ENCODE data around the gene CCL5. TPM values are rescaled to one million over a fixed set of nuclear protein-coding genes. Genes with fewer than 3 reads are reported as not detected.

CCL5 gene
- polyA plus RNA-seq, 1 donor (not counting 4 experiments of a cell fraction or from before 2014, with no cell fraction given): 0.46 TPM

GRCh38 chr17:35856603-35857002, 23.6 kb downstream of the CCL5 start:
- H3K4me1 ChIP-seq (ENCODE audit: control insufficient read depth, extremely low read depth, insufficient read depth, low read length): peaks cover 4% of the 10 kb centered on the region
- DNase-seq (ENCODE audit: low read depth, low spot score): no peak

GRCh38 chr17:35855965-35856364, 24.2 kb downstream of the CCL5 start:
- no peaks in the 10 kb centered on the region for H3K9me3 ChIP-seq (ENCODE audit: control insufficient read depth, low read depth, low read length)
- no peak overlapping the region for H3K27ac ChIP-seq (ENCODE audit: control insufficient read depth, insufficient read depth, low read length)
- H3K9me1 ChIP-seq (ENCODE audit: control insufficient read depth, extremely low read depth, insufficient read depth, low read length): peaks cover 4% of the 10 kb centered on the region
- TF ChIP-seq EZH2 (IDR thresholded peaks at IDR 0.05; ENCODE audit: low read length): no peak
- TF ChIP-seq, protein P1, sequence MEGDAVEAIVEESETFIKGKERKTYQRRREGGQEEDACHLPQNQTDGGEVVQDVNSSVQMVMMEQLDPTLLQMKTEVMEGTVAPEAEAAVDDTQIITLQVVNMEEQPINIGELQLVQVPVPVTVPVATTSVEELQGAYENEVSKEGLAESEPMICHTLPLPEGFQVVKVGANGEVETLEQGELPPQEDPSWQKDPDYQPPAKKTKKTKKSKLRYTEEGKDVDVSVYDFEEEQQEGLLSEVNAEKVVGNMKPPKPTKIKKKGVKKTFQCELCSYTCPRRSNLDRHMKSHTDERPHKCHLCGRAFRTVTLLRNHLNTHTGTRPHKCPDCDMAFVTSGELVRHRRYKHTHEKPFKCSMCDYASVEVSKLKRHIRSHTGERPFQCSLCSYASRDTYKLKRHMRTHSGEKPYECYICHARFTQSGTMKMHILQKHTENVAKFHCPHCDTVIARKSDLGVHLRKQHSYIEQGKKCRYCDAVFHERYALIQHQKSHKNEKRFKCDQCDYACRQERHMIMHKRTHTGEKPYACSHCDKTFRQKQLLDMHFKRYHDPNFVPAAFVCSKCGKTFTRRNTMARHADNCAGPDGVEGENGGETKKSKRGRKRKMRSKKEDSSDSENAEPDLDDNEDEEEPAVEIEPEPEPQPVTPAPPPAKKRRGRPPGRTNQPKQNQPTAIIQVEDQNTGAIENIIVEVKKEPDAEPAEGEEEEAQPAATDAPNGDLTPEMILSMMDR (optimal IDR thresholded peaks at IDR 0.05 in 1 of 3, IDR thresholded peaks at IDR 0.05 in 1 of 3, conservative IDR thresholded peaks at IDR 0.05 in 1 of 3; ENCODE audit: extremely low read depth in 1 of 3, insufficient read depth in 2 of 3, low read length in 3 of 3): no peak
- no peaks in the 10 kb centered on the region for H3K79me2 ChIP-seq (ENCODE audit: control insufficient read depth, insufficient read depth, low read length)
- H3K4me2 ChIP-seq (ENCODE audit: control insufficient read depth, extremely low read depth, insufficient read depth, low read depth, low read length): no peak overlapping the region
- H3K4me1 ChIP-seq (ENCODE audit: control insufficient read depth, extremely low read depth, insufficient read depth, low read length): peaks cover 4% of the 10 kb centered on the region
- H2AFZ ChIP-seq (ENCODE audit: control insufficient read depth, low read length): no peak overlapping the region
- peaks cover 0 to 2% of the 10 kb centered on the region in 2 experiments for H3K36me3 ChIP-seq (ENCODE audit: control insufficient read depth in 2 of 2, extremely low read depth in 1 of 2, insufficient read depth in 2 of 2, low read length in 2 of 2)
- FAIRE-seq (no peak), DNase-seq (ENCODE audit: low read depth, low spot score) (no peak)
- dilution Hi-C loops (cut with MboI; ENCODE audit: extremely low pct_ligation_motif_present, low sequenced_read_pairs): no loop called here
- H3K4me3 ChIP-seq (ENCODE audit: control insufficient read depth in 2 of 3, extremely low read depth in 1 of 3, insufficient read depth in 2 of 3, low read depth in 1 of 3, low read length in 3 of 3): no peak overlapping the region
- H3K27me3 ChIP-seq (ENCODE audit: control insufficient read depth, extremely low read depth, insufficient read depth, low read length): no peaks in the 10 kb centered on the region
- no peaks in the 10 kb centered on the region for H4K20me1 ChIP-seq (ENCODE audit: control insufficient read depth, extremely low read depth, insufficient read depth, low read length)
- no peak overlapping the region for H3K9ac ChIP-seq (ENCODE audit: control insufficient read depth, extremely low read depth, insufficient read depth, low read length)

More at GRCh38 chr17:35856603-35857002, 23.6 kb downstream of the CCL5 start:
- H3K9ac ChIP-seq (ENCODE audit: control insufficient read depth, extremely low read depth, insufficient read depth, low read length): no peak overlapping the region
- H2AFZ ChIP-seq (ENCODE audit: control insufficient read depth, low read length): no peak overlapping the region
- FAIRE-seq: no peak
- peaks cover 0 to 2% of the 10 kb centered on the region in 2 experiments for H3K36me3 ChIP-seq (ENCODE audit: control insufficient read depth in 2 of 2, extremely low read depth in 1 of 2, insufficient read depth in 2 of 2, low read length in 2 of 2)
- no peaks in the 10 kb centered on the region for H3K79me2 ChIP-seq (ENCODE audit: control insufficient read depth, insufficient read depth, low read length)
- H3K27ac ChIP-seq (ENCODE audit: control insufficient read depth, insufficient read depth, low read length): no peak overlapping the region
- no peak overlapping the region for H3K4me3 ChIP-seq (ENCODE audit: control insufficient read depth in 2 of 3, extremely low read depth in 1 of 3, insufficient read depth in 2 of 3, low read depth in 1 of 3, low read length in 3 of 3)
- H3K9me1 ChIP-seq (ENCODE audit: control insufficient read depth, extremely low read depth, insufficient read depth, low read length): peaks cover 4% of the 10 kb centered on the region
- H3K27me3 ChIP-seq (ENCODE audit: control insufficient read depth, extremely low read depth, insufficient read depth, low read length): no peaks in the 10 kb centered on the region
- H3K9me3 ChIP-seq (ENCODE audit: control insufficient read depth, low read depth, low read length): no peaks in the 10 kb centered on the region
- no peak overlapping the region for H3K4me2 ChIP-seq (ENCODE audit: control insufficient read depth, extremely low read depth, insufficient read depth, low read depth, low read length)
- dilution Hi-C loops (cut with MboI; ENCODE audit: extremely low pct_ligation_motif_present, low sequenced_read_pairs): no loop called here
- TF ChIP-seq, protein P1 (optimal IDR thresholded peaks at IDR 0.05 in 1 of 3, IDR thresholded peaks at IDR 0.05 in 1 of 3, conservative IDR thresholded peaks at IDR 0.05 in 1 of 3; ENCODE audit: extremely low read depth in 1 of 3, insufficient read depth in 2 of 3, low read length in 3 of 3): no peak
- no peak for TF ChIP-seq EZH2 (IDR thresholded peaks at IDR 0.05; ENCODE audit: low read length)
- no peaks in the 10 kb centered on the region for H4K20me1 ChIP-seq (ENCODE audit: control insufficient read depth, extremely low read depth, insufficient read depth, low read length)
